ENCODE data around the gene NPVF.
A peak's percentile ranks its signal among the peaks of the same experiment; 100 is the strongest.

NPVF gene

GRCh38 chr7:25234336-25234735 lies 6.0 kb upstream of the NPVF start:
- DNase-seq (ENCODE audit: low read depth in 3 of 3) = no peak

GRCh38 chr7:25223206-25223605 lies 5.1 kb downstream of the NPVF start:
- DNase-seq (ENCODE audit: low read depth in 3 of 3) = no peak

- no peak for DNase-seq (ENCODE audit: low read depth in 3 of 3)
Observed at GRCh38 chr7:25222666-25223065, 5.6 kb downstream of the NPVF start.

GRCh38 chr7:25221009-25221408 lies 7.3 kb downstream of the NPVF start:
- DNase-seq (ENCODE audit: low read depth in 3 of 3) = no peak

GRCh38 chr7:25218191-25218590 lies 10.1 kb downstream of the NPVF start:
- no peak for DNase-seq (ENCODE audit: low read depth in 3 of 3)

DNA sequence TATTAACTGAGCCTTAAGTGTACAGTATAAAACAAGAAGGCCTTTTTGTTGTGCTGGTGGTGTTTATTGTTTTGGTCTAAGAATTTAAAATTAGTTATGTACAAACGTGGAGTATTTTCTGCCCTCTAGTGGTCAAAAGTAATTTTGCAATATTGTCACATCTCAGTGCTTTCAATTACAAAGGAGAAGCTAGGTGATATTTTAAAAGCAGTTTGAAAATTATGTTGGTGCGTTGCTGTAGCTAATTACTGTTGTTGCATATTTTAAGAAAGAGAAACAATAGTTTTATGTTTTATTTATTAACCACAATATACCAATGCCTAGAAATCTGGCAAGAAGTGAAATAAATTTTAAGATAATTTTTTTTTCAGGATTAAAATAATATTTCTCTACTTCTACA lies 11.4 kb downstream of the NPVF start:
- DNase-seq (ENCODE audit: low read depth in 3 of 3) = no peak

- no peak for DNase-seq (ENCODE audit: low read depth in 3 of 3)
Observed at GRCh38 chr7:25215694-25216335, 12.5 kb downstream of the NPVF start.

GRCh38 chr7:25208525-25209221 lies 19.6 kb downstream of the NPVF start:
- no peak for DNase-seq (ENCODE audit: low read depth in 3 of 3)

- DNase-seq (ENCODE audit: low read depth in 3 of 3) = no peak
Observed at GRCh38 chr7:25207887-25208286, 20.4 kb downstream of the NPVF start.

- DNase-seq (ENCODE audit: low read depth in 3 of 3) = no peak
Observed at GRCh38 chr7:25206765-25207164, 21.5 kb downstream of the NPVF start.

- no peak for DNase-seq (ENCODE audit: low read depth in 3 of 3)
Observed at GRCh38 chr7:25196132-25196896, 32.0 kb downstream of the NPVF start.

GRCh38 chr7:25194036-25194435 lies 34.2 kb downstream of the NPVF start:
- no peak for DNase-seq (ENCODE audit: low read depth in 3 of 3)

- no peak for DNase-seq (ENCODE audit: low read depth in 3 of 3)
Observed at GRCh38 chr7:25192043-25192442, 36.2 kb downstream of the NPVF start.

GRCh38 chr7:25189197-25189596 lies 39.1 kb downstream of the NPVF start:
- no peak for DNase-seq (ENCODE audit: low read depth in 3 of 3)

DNA sequence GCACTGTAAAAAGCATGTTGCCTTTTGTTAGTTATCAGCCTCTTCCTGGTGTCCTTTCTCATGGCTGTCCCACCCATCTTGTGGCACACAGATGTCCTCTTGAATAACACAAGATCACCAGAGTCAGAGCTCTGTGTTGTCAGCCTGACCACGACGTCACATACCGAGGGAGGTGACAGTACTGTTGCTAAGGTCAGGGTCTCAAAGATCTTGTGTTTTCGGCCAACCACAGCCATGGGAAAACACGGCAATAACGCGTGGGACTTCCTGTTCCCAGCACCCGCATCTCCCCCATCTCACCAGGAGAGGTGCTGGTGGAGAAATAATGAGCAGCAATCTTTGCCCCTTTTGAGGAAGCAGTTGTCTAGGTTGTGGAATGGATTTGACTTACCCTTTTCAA lies 40.4 kb downstream of the NPVF start:
- no peak for DNase-seq (ENCODE audit: low read depth in 3 of 3)

DNA sequence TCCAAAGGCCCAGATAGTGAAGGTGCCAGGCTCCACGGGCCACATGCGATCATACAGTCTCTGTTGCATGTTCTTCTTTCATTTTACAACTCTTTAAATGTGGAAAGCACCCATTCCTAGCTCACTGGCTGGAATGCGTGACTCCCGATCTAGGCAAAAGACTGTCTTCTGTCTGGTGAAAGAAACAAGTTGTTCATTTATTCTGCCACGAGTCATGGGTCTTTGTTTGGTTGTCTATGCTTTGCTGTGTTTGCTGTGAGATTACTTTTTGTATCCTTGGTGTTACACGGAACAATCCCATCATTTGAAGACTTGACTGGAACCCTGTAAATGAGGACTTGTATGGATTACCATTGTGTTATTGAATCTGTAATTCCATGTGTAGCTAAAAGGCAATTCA lies 41.9 kb downstream of the NPVF start:
- DNase-seq (ENCODE audit: low read depth in 3 of 3) = no peak

- DNase-seq (ENCODE audit: low read depth in 3 of 3) = no peak
Observed at GRCh38 chr7:25181532-25181931, 46.8 kb downstream of the NPVF start.

DNA sequence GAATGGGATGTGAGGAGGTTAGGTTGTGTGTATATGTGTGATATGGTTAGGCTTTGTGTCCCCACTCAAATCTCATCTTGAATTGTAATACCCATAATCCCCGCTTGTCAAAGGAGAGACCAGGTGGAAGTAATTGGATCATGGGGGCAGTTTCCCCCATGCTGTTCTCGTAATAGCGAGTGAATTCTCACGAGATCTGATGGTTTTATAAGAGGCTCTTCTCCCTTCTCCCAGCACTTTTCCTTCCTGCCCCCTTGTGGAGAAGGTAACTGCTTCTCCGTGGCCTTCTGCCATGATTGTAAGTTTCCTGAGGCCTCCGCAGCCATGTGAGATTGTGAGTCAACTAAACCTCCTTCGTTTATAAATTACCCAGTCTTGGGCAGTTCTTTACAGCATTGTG lies 47.3 kb downstream of the NPVF start:
- DNase-seq (ENCODE audit: low read depth in 3 of 3) = no peak

GRCh38 chr7:25180592-25180923 lies 47.7 kb downstream of the NPVF start:
- DNase-seq (ENCODE audit: low read depth in 3 of 3) = no peak

GRCh38 chr7:25179771-25180591 lies 48.3 kb downstream of the NPVF start:
- peak; percentile 90 to 95 (median 93) for DNase-seq (ENCODE audit: low read depth in 3 of 3)

DNA sequence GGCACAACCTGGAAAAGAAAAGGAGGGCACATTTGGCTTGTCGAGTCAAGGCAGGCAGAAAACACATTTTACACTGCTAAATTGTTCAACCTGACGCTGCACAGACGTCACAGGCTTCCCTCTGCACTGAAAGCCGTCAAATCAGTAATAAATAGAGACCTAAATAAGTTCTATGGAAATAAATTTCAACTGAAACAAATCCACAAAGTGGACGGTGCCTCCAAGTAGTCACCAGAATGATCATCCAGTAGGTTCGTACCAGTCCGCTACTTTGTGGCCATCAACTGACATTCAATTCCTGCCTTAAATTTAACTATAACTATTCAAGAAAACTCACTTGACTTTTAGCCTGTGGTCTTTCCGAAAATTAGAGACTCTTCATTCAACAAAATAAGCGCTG lies 49.0 kb downstream of the NPVF start:
- no peak for DNase-seq (ENCODE audit: low read depth in 3 of 3)
